Stimulated activated CD4-positive, alpha-beta T cell treated with anti-CD3 and anti-CD28 coated beads, TNF-alpha, amount 100 ng/mL, for 24 hours (primary cell): ENCODE measurements around the gene LMF1.
"Not testable (repeated sequence)": the region's sequence is repeated elsewhere in the genome, so short reads cannot be mapped to it uniquely, and the experiment has no call there.

Source experiments
- DNase-seq, 3 experiments: peaks; one replicate each; pipeline ENCODE4 v3.0.0-alpha.2; 2020; ENCODE audit warnings: low read depth in 3 of 3

Gene LMF1

DNA sequence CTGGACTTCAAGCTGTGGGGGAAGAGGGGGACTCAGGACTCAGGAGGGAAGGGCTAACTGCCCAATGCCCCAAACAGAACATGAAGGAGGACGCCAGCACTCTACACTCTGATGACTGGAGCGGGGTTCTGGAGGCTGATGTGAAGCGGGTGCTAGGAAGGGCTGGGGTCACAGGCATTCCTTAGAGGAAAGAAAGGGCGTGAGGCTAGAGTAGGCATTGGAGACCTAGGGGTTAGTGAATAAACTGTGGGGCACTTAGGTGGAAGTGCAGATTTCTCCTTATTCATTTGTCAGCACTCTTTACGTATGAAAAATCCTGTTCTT is 760 bp upstream of the LMF1 start:
- no peak for DNase-seq

- DNase-seq: no peak
These were observed 408 bp downstream of the LMF1 start for GRCh38 chr16:970386-970765.

DNA sequence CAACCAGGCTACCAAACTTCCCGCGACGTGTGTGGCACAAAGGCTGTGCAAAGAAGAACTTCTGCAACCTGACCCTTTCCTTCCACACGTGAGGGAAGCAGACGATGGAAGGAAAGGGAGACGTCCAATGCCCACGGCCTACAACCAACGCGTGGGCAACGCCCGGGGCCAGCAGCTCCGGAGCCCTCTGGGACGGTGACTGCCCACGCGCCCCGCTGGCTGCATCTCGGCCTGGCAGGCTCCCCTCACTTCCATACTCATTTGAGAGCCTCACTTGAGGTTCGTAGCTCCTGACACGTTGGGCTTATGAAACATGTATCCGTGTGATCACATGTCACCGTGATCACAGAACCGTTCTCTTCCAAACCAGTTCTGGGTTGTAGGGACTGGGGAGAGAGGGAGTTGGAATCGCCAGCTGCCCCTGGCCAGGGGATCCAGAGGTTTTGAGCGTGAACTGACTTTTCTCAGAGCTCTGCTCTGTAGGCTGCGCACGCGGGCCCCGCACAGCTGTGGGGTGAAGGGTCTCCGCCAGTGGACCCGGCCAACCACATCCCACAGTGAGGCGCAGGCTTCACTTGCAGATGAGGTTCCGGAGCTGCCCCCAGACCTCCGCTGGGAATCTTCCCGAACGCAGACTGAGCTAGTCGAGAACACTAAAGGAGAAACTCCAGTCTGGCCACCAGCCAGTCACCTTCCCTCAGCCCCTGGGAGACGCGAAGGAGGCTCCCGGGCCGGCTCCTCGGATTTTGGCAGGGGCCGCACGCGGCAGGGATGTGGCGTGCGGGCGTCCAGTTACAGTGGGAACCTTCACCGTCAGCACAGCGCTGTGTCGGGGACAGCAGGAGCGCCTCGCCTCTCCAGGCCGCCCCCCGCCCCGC is 1.0 kb downstream of the LMF1 start:
- DNase-seq: no peak

- no peak for DNase-seq
These were observed 2.2 kb downstream of the LMF1 start for GRCh38 chr16:968620-969019.

GRCh38 chr16:967546-968295 is 3.1 kb downstream of the LMF1 start:
- DNase-seq: no peak

DNA sequence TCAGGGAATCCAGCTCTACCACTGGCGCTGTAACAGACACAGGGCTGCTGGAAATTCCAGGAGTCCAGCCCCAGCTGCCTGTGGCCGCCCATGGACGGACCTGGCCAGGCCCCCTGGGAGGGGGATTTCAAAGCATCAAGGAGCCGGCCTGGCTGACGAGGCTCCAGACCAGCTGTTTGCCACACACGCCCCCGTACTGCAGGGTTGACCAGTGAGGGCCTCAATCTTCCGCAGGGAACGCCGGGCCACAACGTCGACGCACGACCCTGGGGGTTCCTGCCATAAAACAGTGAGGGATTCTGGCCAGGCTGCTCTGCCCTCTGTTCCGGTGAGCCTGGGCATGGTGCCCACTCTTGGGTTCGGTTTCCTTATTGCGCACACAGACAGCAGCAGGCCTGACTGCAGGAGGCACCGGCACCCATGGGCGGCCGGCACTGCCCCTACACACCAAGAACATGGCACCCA is 3.7 kb downstream of the LMF1 start:
- no peak for DNase-seq

- DNase-seq: no peak
These were observed 4.3 kb downstream of the LMF1 start for GRCh38 chr16:966505-966904.

DNA sequence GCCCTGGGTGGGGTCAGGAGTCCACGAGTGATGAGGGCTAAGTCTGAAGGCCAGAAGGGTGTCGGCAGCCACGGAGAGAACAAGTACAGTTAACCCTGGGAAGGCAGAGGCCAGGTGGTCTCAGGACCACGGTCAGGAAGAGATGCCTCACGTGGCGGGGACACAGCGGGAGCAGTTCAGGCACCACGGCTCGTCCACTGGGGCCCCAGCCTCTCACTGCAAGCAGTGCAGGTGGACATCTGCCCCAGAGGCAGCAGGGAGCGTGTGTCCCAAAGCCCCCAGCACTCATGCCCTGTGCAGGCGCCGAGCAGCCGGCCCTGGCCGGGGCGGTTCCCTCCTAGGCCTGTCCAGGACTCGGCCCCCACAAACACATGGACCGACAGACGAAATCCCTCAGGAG is 4.7 kb downstream of the LMF1 start:
- DNase-seq: no peak

DNA sequence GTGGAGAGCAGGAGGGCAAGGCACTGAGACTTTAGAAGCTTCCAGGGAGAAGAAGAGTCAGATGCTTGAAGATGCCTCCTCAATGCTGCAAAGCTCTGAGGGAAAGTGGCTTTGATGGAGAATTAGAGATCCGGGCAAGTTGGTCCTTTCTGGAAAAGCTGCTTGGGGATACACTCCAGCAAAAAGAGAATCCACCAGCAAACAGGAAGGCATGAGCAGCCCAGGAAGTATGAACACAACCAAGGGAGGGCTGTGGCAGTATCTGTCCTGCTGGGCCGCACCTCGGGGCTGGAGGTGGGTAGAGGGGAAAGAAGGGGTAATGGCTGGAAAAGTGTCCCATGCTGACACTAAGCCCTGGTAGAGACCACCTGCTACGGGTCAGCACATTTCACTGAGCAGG is 5.3 kb downstream of the LMF1 start:
- no peak for DNase-seq

DNA sequence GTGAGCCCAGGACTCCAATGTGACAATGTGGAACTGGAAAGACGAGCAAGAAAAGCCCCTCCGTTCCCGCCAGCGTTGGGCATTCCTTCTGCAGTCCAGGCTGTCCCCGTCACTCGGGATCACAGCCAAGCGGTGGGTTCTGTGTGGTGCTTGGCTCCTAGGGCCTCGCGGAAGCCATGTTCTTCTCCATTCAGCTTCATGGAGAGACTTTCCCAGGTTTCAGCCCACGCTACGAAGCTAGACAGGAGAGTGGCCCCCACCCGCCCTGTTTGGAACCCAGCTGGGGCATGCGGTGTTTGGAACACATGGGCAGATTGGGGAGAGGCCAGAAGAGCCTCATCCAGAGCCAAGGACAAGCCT is 5.8 kb downstream of the LMF1 start:
- no peak for DNase-seq

- DNase-seq: peak; percentile 39 to 67 (median 66)
These were observed 6.3 kb downstream of the LMF1 start for GRCh38 chr16:964356-965035.

GRCh38 chr16:963913-964312 is 6.9 kb downstream of the LMF1 start:
- no peak for DNase-seq

DNA sequence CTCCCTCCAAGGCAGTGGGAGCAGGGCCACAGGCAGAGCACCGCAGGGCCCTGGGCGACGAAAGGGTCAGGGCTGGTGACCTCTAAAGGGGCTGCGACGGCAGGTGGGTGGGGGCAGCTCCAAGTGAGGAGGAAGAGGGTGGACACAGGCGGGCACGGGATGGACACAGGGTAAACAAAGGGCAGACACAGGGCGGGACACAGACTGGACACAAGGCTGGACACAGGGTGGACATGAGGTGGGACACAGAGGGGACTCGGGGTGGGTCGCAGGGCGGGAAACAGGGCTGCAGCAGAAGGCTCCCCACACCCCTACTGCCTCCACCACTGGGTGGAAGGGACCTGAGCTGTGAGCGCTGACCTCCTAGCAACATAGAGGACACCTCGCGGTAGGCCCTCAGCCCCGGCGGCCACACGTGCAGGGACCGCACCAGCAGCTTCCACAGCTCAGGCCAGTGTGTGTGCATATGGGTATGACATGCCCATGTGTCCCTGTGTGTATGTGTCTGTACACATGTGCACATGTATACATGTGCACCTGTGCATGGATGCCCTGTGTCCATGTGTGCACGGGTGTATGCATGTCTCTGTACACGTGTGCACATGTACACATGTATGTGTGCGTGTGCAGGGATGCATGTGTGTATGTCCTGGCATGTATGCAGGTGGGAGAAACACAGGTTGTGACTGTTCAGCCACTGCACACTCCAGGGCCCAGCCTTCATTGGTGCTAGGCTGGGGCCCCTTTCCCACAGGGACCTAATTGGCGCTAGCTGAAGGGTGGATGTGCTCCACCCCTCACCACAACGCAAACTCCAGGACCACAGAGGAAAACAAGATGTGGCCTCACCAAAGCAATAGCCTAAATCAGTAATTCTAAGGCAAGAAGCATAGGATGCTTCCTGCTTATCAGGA is 7.6 kb downstream of the LMF1 start:
- DNase-seq: no peak

DNA sequence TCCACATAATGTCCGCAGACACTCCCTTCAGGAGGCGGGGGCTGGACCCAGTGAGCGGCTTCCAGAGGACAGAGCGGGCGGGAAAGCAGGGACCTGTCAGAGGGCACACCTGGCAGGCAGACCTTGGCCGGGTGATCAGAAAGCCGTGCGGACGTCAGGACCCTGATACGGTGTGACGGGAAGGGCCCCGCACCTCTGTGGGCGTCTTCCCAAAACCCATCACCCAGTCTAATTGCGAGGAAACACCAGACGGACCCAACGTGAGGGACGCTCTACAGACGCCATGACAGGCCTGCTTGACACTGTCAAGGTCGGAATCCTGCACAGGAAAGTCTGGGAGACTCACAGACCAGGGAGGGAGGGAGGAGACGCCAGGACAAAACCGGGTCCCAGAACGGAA is 8.4 kb downstream of the LMF1 start:
- DNase-seq: no peak

- no peak for DNase-seq
These were observed 11.3 kb downstream of the LMF1 start for GRCh38 chr16:959232-960040.

- DNase-seq: not testable (repeated sequence)
These were observed 15.0 kb downstream of the LMF1 start for GRCh38 chr16:955766-956165.

- not testable (repeated sequence) for DNase-seq
These were observed 17.0 kb downstream of the LMF1 start for GRCh38 chr16:953818-954217.

GRCh38 chr16:952321-952720 is 18.5 kb downstream of the LMF1 start:
- no peak for DNase-seq

GRCh38 chr16:951660-952301 is 19.0 kb downstream of the LMF1 start:
- DNase-seq: no peak
